AG04450 (cell line): Measurements from ENCODE around the gene PFDN6. TPM values are rescaled to one million over a fixed set of nuclear protein-coding genes. Genes with fewer than 3 reads are reported as not detected.

Experiments used
- CTCF ChIA-PET: fragments of 300-600, 350-600 bp; formaldehyde crosslinking; extraction: SDS; loops from one replicate; lab custom pipeline; 2022; ENCODE audit warnings: antibody characterized with exemption, inconsistent platforms; lab: Charles Lee
- POLR2A ChIA-PET: fragments of 350-600 bp; formaldehyde crosslinking; extraction: SDS; loops from one replicate; lab custom pipeline; 2021; ENCODE audit warnings: antibody characterized with exemption, inconsistent platforms; lab: Yijun Ruan, JAX
- DNase-seq: peaks from one replicate; pipeline ENCODE4 v3.0.0-alpha.2; 2011; ENCODE audit warnings: low read depth, low spot score
- H3K27ac ChIP-seq: one replicate; pipeline ENCODE4 v1.5.1; 2012; ENCODE audit warnings: low read depth, low read length, control low read depth
- H3K27me3 ChIP-seq: one replicate; pipeline ENCODE4 v1.6.0; 2012; ENCODE audit warnings: low read length; ENCODE audit not compliant: control insufficient read depth, insufficient read depth
- H3K4me3 ChIP-seq: 2 replicates; pipeline ENCODE4 v1.5.1; 2011; ENCODE audit warnings: mild to moderate bottlenecking, low read depth, low read length, control low read depth
- H3K9me3 ChIP-seq: 2 replicates; pipeline ENCODE4 v1.5.1; 2012; ENCODE audit warnings: low read length; ENCODE audit not compliant: control insufficient read depth, insufficient read depth
- CTCF ChIP-seq: IDR thresholded peaks from 2 replicates; pipeline ENCODE4 v1.5.1; 2011; ENCODE audit warnings: low read depth, low read length, control low read depth, inconsistent platforms
- polyA plus RNA-seq: library from polyadenylated mRNA; depleted of rRNA; stranded (reverse); fragments of >200 nt; gene quantifications from 2 replicates; pipeline ENCODE4 v1.2.3, GENCODE V29; 2011

The PFDN6 gene
- polyA plus RNA-seq, 1 experiment, result 64.6 TPM

- ChIA-PET POLR2A (interaction anchor here (0.6 kb wide), 1 partner anchor 10 kb away, joined by 3 read pairs; no protein-coding TSS in a partner anchor), CTCF (no interaction called here)
- Histone ChIP-seq H3K27ac (peak overlapping the region; percentile 93), H3K27me3 (no peaks in the 10 kb centered on the region), H3K9me3 (no peaks in the 10 kb centered on the region), H3K4me3 (peak overlapping the region; percentile 78)
- no peak for TF ChIP-seq CTCF
- DNase-seq, result no peak
Measured at GRCh38 chr6:33323623-33323948, 34.2 kb downstream of the PFDN6 start.

GRCh38 chr6:33324125-33324524 lies 34.7 kb downstream of the PFDN6 start:
- POLR2A ChIA-PET, result no interaction called here
- H3K27me3 ChIP-seq, result peaks cover 3% of the 10 kb centered on the region
- H3K4me3 ChIP-seq, result no peak overlapping the region
- no peak for DNase-seq
- no peak overlapping the region for H3K27ac ChIP-seq
- CTCF ChIA-PET, result interaction anchor here (0.6 to 3.2 kb wide), 2 partner anchors 67 to 254 kb away, joined by 4 to 15 read pairs; no protein-coding TSS in a partner anchor
- TF ChIP-seq CTCF, result no peak
- H3K9me3 ChIP-seq, result no peaks in the 10 kb centered on the region

- CTCF ChIA-PET, result interaction anchor here (1.0 kb wide), 1 partner anchor 62 kb away, joined by 3 read pairs; no protein-coding TSS in a partner anchor
- no peak overlapping the region for H3K4me3 ChIP-seq
- H3K27ac ChIP-seq, result no peak overlapping the region
- DNase-seq, result no peak
- H3K9me3 ChIP-seq, result no peaks in the 10 kb centered on the region
- POLR2A ChIA-PET, result no interaction called here
- H3K27me3 ChIP-seq, result peaks cover 3% of the 10 kb centered on the region
- TF ChIP-seq CTCF, result no peak
Measured at GRCh38 chr6:33329058-33329457, 39.7 kb downstream of the PFDN6 start.

GRCh38 chr6:33330736-33331135 lies 41.3 kb downstream of the PFDN6 start:
- no peak overlapping the region for H3K27ac ChIP-seq
- TF ChIP-seq CTCF, result no peak
- no peak for DNase-seq
- POLR2A ChIA-PET, result no interaction called here
- no peaks in the 10 kb centered on the region for H3K9me3 ChIP-seq
- peaks cover 3% of the 10 kb centered on the region for H3K27me3 ChIP-seq
- no peak overlapping the region for H3K4me3 ChIP-seq
- CTCF ChIA-PET, result no interaction called here

GRCh38 chr6:33333666-33334065 lies 44.3 kb downstream of the PFDN6 start:
- Histone ChIP-seq H3K9me3 (no peaks in the 10 kb centered on the region), H3K27ac (no peak overlapping the region), H3K27me3 (peaks cover 3% of the 10 kb centered on the region), H3K4me3 (no peak overlapping the region)
- ChIA-PET CTCF (interaction anchor here (0.7 kb wide), 1 partner anchor 207 kb away, joined by 3 read pairs; no protein-coding TSS in a partner anchor), POLR2A (no interaction called here)
- no peak for TF ChIP-seq CTCF
- no peak for DNase-seq
